HepG2 (cell line): Measurements from ENCODE around the gene RARA. TPM values are rescaled to one million over a fixed set of nuclear protein-coding genes. Genes with fewer than 3 reads are reported as not detected.

Experiments used
- AHR ChIP-seq: IDR thresholded peaks from 2 replicates; pipeline ENCODE4 v1.6.1; 2018; ENCODE audit warnings: missing genetic modification reagents, missing compliant biosample characterization
- GMEB1 ChIP-seq: sonication (generic); formaldehyde crosslinking; IDR thresholded peaks from 2 replicates; pipeline ENCODE4 v1.5.1; 2020; ENCODE audit warnings: missing genetic modification reagents, mild to moderate bottlenecking, borderline replicate concordance
- HINFP ChIP-seq: sonication (generic); formaldehyde crosslinking; IDR thresholded peaks from 2 replicates; pipeline ENCODE4 v1.4.0; 2020; ENCODE audit warnings: low read depth, mild to moderate bottlenecking, missing genetic modification reagents
- HIVEP1 ChIP-seq: sonication (generic); formaldehyde crosslinking; IDR thresholded peaks from 2 replicates; pipeline ENCODE4 v1.4.0; 2020; ENCODE audit warnings: mild to moderate bottlenecking, missing genetic modification reagents
- HNF1B ChIP-seq: sonication (generic); formaldehyde crosslinking; IDR thresholded peaks from 2 replicates; pipeline ENCODE4 v1.5.1; 2020; ENCODE audit warnings: mild to moderate bottlenecking, moderate library complexity, missing genetic modification reagents
- IKZF1 ChIP-seq: fragments of 450-650 bp; IDR thresholded peaks from 2 replicates; pipeline ENCODE4 v1.7.1; 2016
- IRF1 ChIP-seq: sonication (generic); formaldehyde crosslinking; IDR thresholded peaks from 2 replicates; pipeline ENCODE4 v1.4.0; 2020; ENCODE audit warnings: low read depth, mild to moderate bottlenecking, missing genetic modification reagents
- NR2C2 ChIP-seq: sonication (generic); formaldehyde crosslinking; IDR thresholded peaks from 2 replicates; pipeline ENCODE4 v1.4.0; 2020; ENCODE audit warnings: missing genetic modification reagents, mild to moderate bottlenecking, moderate library complexity, borderline replicate concordance
- PRDM15 ChIP-seq: sonication (generic); formaldehyde crosslinking; IDR thresholded peaks from 2 replicates; pipeline ENCODE4 v1.4.0; 2020; ENCODE audit warnings: missing genetic modification reagents
- SKIL ChIP-seq: sonication (generic); formaldehyde crosslinking; IDR thresholded peaks from 2 replicates; pipeline ENCODE4 v1.8.0; 2022; ENCODE audit warnings: missing genetic modification reagents, mild to moderate bottlenecking, moderate library complexity, borderline replicate concordance
- TFAP4 ChIP-seq: sonication (generic); IDR thresholded peaks from 2 replicates; pipeline ENCODE4 v1.6.1; 2016; ENCODE audit warnings: low read depth, borderline replicate concordance
- ZNF282 ChIP-seq: fragments of 450-650 bp; IDR thresholded peaks from 2 replicates; pipeline ENCODE4 v1.6.1; 2018; ENCODE audit not compliant: partially characterized antibody
- ZNF317 ChIP-seq: sonication (generic); formaldehyde crosslinking; IDR thresholded peaks from 2 replicates; pipeline ENCODE4 v1.5.0; 2020; ENCODE audit warnings: mild to moderate bottlenecking, missing genetic modification reagents
- ZNF614 ChIP-seq: IDR thresholded peaks from 2 replicates; pipeline ENCODE4 v1.6.1; 2018; ENCODE audit warnings: missing biosample characterization, missing genetic modification reagents, inconsistent platforms, borderline replicate concordance
- ZSCAN29 ChIP-seq: sonication (generic); formaldehyde crosslinking; conservative IDR thresholded peaks from 2 replicates; pipeline ENCODE4 v1.4.0; 2020; ENCODE audit warnings: mild to moderate bottlenecking, missing genetic modification reagents
- ZZZ3 ChIP-seq: sonication (generic); formaldehyde crosslinking; IDR thresholded peaks from 2 replicates; pipeline ENCODE4 v1.4.0; 2020; ENCODE audit warnings: missing genetic modification reagents, mild to moderate bottlenecking, borderline replicate concordance
- polyA plus RNA-seq, 8 experiments: library from polyadenylated mRNA; depleted of rRNA in 3 of 8; stranded (reverse) in 7 of 8; unstranded in 1 of 8; fragments of >200 nt; fragmentation: Illumina TruSeq in 4 of 8; extraction: Trizol in 4 of 8; gene quantifications; 2 replicates each; pipeline versions ENCODE4 v1.2.1 to v1.2.3, GENCODE V29; 2011 to 2016; ENCODE audit warnings: low read depth in 4 of 8, missing spikeins in 1 of 8, mixed read lengths in 1 of 8; ENCODE audit not compliant: insufficient read depth in 1 of 8
- total RNA-seq, 5 experiments: library from RNA; depleted of rRNA; stranded (reverse); fragments of >200 nt; fragmentation: Illumina TruSeq; extraction: Trizol; gene quantifications; 2 replicates each; pipeline ENCODE4 v1.2.3, GENCODE V29; 2016; ENCODE audit warnings: low read depth in 1 of 5

RARA gene
- total and polyA plus RNA-seq, 2 of the 13 experiments (the other 11 are each of a cell fraction or from before 2014, with no cell fraction given): 6.4 to 8.6 TPM

- peak; percentile 87; the same call in 1 of the 2 replicates for TF ChIP-seq HINFP
- peak; percentile 70; the same call in 1 of the 2 replicates for TF ChIP-seq NR2C2 (CRISPR knock-in tag)
- peak; percentile 48; the same call in 1 of the 2 replicates for TF ChIP-seq SKIL (CRISPR knock-in tag)
- peak; percentile 43; the same call in 1 of the 2 replicates for TF ChIP-seq TFAP4
- 0 out of 2 replicates have a peak, but pooled peaks have one; percentile 57 for TF ChIP-seq ZNF317 (CRISPR knock-in tag)
- peak; percentile 80; the same call in 1 of the 2 replicates for TF ChIP-seq ZSCAN29 (CRISPR knock-in tag)
- TF ChIP-seq ZNF282: no peak
- TF ChIP-seq IKZF1: no peak
- 0 out of 2 replicates have a peak, but pooled peaks have one; percentile 48 for TF ChIP-seq HNF1B (CRISPR knock-in tag)
- TF ChIP-seq IRF1: no peak
- peak; percentile 76; the same call in 1 of the 2 replicates for TF ChIP-seq AHR (CRISPR knock-in tag)
- TF ChIP-seq HIVEP1 (CRISPR knock-in tag): peak; percentile 53; the same call in 1 of the 2 replicates
- peak; percentile 93 for TF ChIP-seq ZNF614 (CRISPR knock-in tag)
- peak; percentile 64; the same call in 1 of the 2 replicates for TF ChIP-seq PRDM15 (CRISPR knock-in tag)
- no peak for TF ChIP-seq ZZZ3 (CRISPR knock-in tag)
- TF ChIP-seq GMEB1 (CRISPR knock-in tag): peak; percentile 68
Measured at GRCh38 chr17:40362696-40363110, 53.7 kb downstream of the RARA start (continued).
